GM23338 (cell line): Measurements from ENCODE around the gene MVB12B. TPM values are rescaled to one million over a fixed set of nuclear protein-coding genes. Genes with fewer than 3 reads are reported as not detected.

Experiments used
- ATAC-seq: fragments of 200-7000 bp; cut with Tn5 transposase; 3 replicates; pipeline ENCODE4 v1.9.1; 2020
- DNase-seq: peaks from one replicate; pipeline ENCODE4 v3.0.0-alpha.2; 2015; ENCODE audit warnings: low spot score
- H2AFZ ChIP-seq: fragments of 200-600 bp; sonication (generic); 2 replicates; pipeline ENCODE4 v1.8.0; 2016; ENCODE audit warnings: antibody characterized with exemption, mild to moderate bottlenecking, moderate library complexity
- H3F3A ChIP-seq: fragments of 200-600 bp; sonication (generic); replicated peaks from 2 replicates; pipeline ENCODE4 v1.8.0; 2017; ENCODE audit warnings: antibody characterized with exemption, mixed run types, low read depth
- H3K27ac ChIP-seq: fragments of 200-600 bp; sonication (generic); 2 replicates; pipeline ENCODE4 v1.6.1; 2016; ENCODE audit warnings: low read depth
- H3K27me3 ChIP-seq: fragments of 200-600 bp; sonication (generic); 2 replicates; pipeline ENCODE4 v1.8.0; 2016; ENCODE audit warnings: mild to moderate bottlenecking, mixed run types, moderate library complexity; ENCODE audit not compliant: insufficient read depth
- H3K36me3 ChIP-seq: fragments of 200-600 bp; sonication (generic); 2 replicates; pipeline ENCODE4 v1.8.0; 2016; ENCODE audit warnings: mild to moderate bottlenecking; ENCODE audit not compliant: insufficient read depth
- H3K4me1 ChIP-seq: fragments of 200-600 bp; sonication (generic); 2 replicates; pipeline ENCODE4 v1.8.0; 2016; ENCODE audit warnings: mild to moderate bottlenecking, moderate library complexity; ENCODE audit not compliant: insufficient read depth
- H3K4me2 ChIP-seq: fragments of 200-600 bp; sonication (generic); 2 replicates; pipeline ENCODE4 v1.7.1; 2017; ENCODE audit warnings: mixed run types
- H3K4me3 ChIP-seq: fragments of 200-600 bp; sonication (generic); 2 replicates; pipeline ENCODE4 v1.6.1; 2016; ENCODE audit warnings: mixed run types
- H3K79me2 ChIP-seq: fragments of 200-600 bp; sonication (generic); replicated peaks from 2 replicates; pipeline ENCODE4 v1.8.0; 2017; ENCODE audit warnings: mild to moderate bottlenecking; ENCODE audit not compliant: insufficient read depth
- H3K9me2 ChIP-seq: fragments of 200-600 bp; sonication (generic); 2 replicates; pipeline ENCODE4 v1.8.0; 2017; ENCODE audit not compliant: insufficient read depth
- H4K20me1 ChIP-seq: fragments of 200-600 bp; sonication (generic); replicated peaks from 2 replicates; pipeline ENCODE4 v1.8.0; 2017; ENCODE audit warnings: mild to moderate bottlenecking; ENCODE audit not compliant: insufficient read depth
- H3K27ac Mint-ChIP-seq: 2 replicates; pipeline ENCODE4 v1.8.0; 2020; ENCODE audit warnings: inconsistent platforms, mild to moderate bottlenecking, moderate library complexity, mixed read lengths
- H3K27me3 Mint-ChIP-seq: 3 replicates; pipeline ENCODE4 v1.8.0; 2022; ENCODE audit warnings: low read depth, mild to moderate bottlenecking, moderate library complexity, mixed read lengths, inconsistent platforms; ENCODE audit not compliant: insufficient read depth, poor library complexity
- H3K36me3 Mint-ChIP-seq: 3 replicates; pipeline ENCODE4 v1.8.0; 2021; ENCODE audit warnings: low read depth, mild to moderate bottlenecking, inconsistent platforms, moderate library complexity, mixed read lengths
- H3K4me1 Mint-ChIP-seq: 3 replicates; pipeline ENCODE4 v1.8.0; 2020; ENCODE audit warnings: mild to moderate bottlenecking, inconsistent platforms, mixed read lengths
- H3K4me3 Mint-ChIP-seq: 3 replicates; pipeline ENCODE4 v1.8.0; 2021; ENCODE audit warnings: moderate library complexity, mild to moderate bottlenecking, inconsistent platforms, mixed read lengths
- H3K9me3 Mint-ChIP-seq: 3 replicates; pipeline ENCODE4 v1.8.0; 2020; ENCODE audit warnings: moderate library complexity, mild to moderate bottlenecking, inconsistent platforms, mixed read lengths
- EZH2 ChIP-seq: fragments of 200-600 bp; sonication (generic); IDR thresholded peaks from one replicate; pipeline ENCODE4 v1.8.0; 2017; ENCODE audit warnings: antibody characterized with exemption, mild to moderate bottlenecking, low read depth; ENCODE audit not compliant: unreplicated experiment
- JUNB ChIP-seq: IDR thresholded peaks from one replicate; pipeline ENCODE4 v1.6.1; 2016; ENCODE audit warnings: antibody characterized with exemption; ENCODE audit not compliant: unreplicated experiment
- REST ChIP-seq: IDR thresholded peaks from one replicate; pipeline ENCODE4 v1.6.1; 2018; ENCODE audit warnings: antibody characterized with exemption; ENCODE audit not compliant: unreplicated experiment
- STAT1 ChIP-seq: IDR thresholded peaks from one replicate; pipeline ENCODE4 v1.6.1; 2016; ENCODE audit warnings: antibody characterized with exemption; ENCODE audit not compliant: unreplicated experiment
- ZNF114 ChIP-seq: fragments of 250-450 bp; sonication (Bioruptor Pico); IDR thresholded peaks from 2 replicates; pipeline ENCODE4 v1.5.0; 2020; ENCODE audit warnings: mild to moderate bottlenecking, moderate library complexity
- polyA plus RNA-seq: library from polyadenylated mRNA; unstranded; fragments of >200 nt; fragmentation: Nextera tagmentation; extraction: Ambion mirVana; gene quantifications from 2 replicates; pipeline ENCODE4 v1.2.1, GENCODE V29; 2016
- total RNA-seq: library from RNA; depleted of rRNA; stranded (reverse); fragments of >200 nt; shearing (Covaris generic); gene quantifications from 2 replicates; pipeline ENCODE4 v1.2.3, GENCODE V29; 2014
- TF ChIP-seq, protein P1 (sequence below), 2 experiments: fragments of 200-600 bp in 1 of 2; sonication (generic) in 1 of 2; conservative IDR thresholded peaks; 2 replicates each; pipeline versions ENCODE4 v1.5.1 to v1.6.1; 2016 to 2017; ENCODE audit warnings: antibody characterized with exemption in 2 of 2, low read depth in 2 of 2, mild to moderate bottlenecking in 2 of 2, moderate library complexity in 1 of 2
- TF ChIP-seq, protein P2 (sequence below): fragments of 250-450 bp; sonication (Bioruptor Pico); IDR thresholded peaks from 2 replicates; pipeline ENCODE4 v1.5.0; 2020; ENCODE audit warnings: mild to moderate bottlenecking, moderate library complexity

The MVB12B gene
- total and polyA plus RNA-seq, 2 experiments from 2014 or later: 1.9 to 6.6 TPM

- Histone ChIP-seq H2AFZ (peak overlapping the region; percentile 88), H3K9me2 (peaks cover 5% of the 10 kb centered on the region; the same call in 1 of the 2 replicates), H3K27me3 (no peaks in the 10 kb centered on the region), H3F3A (no peaks in the 10 kb centered on the region), H3K4me3 (no peak overlapping the region), H3K36me3 (no peaks in the 10 kb centered on the region), H3K4me2 (peak overlapping the region; percentile 39), H3K27ac (peak overlapping the region; percentile 70), H3K79me2 (no peaks in the 10 kb centered on the region), H3K4me1 (peaks cover 20% of the 10 kb centered on the region), H4K20me1 (no peaks in the 10 kb centered on the region)
- ATAC-seq: peak; percentile 95
- peaks cover 4% of the 10 kb centered on the region for H3K27me3 Mint-ChIP-seq
- H3K36me3 Mint-ChIP-seq: peaks cover 13% of the 10 kb centered on the region; the same call in 2 of the 3 replicates
- peaks cover 28% of the 10 kb centered on the region for H3K4me1 Mint-ChIP-seq
- no peak overlapping the region for H3K27ac Mint-ChIP-seq
- TF ChIP-seq REST (no peak), JUNB (no peak), STAT1 (no peak)
- H3K9me3 Mint-ChIP-seq: peaks cover 12% of the 10 kb centered on the region
- DNase-seq: peak; percentile 66
- H3K4me3 Mint-ChIP-seq: no peak overlapping the region
These were observed 21.5 kb downstream of the MVB12B start for GRCh38 chr9:126347911-126348760.

DNA sequence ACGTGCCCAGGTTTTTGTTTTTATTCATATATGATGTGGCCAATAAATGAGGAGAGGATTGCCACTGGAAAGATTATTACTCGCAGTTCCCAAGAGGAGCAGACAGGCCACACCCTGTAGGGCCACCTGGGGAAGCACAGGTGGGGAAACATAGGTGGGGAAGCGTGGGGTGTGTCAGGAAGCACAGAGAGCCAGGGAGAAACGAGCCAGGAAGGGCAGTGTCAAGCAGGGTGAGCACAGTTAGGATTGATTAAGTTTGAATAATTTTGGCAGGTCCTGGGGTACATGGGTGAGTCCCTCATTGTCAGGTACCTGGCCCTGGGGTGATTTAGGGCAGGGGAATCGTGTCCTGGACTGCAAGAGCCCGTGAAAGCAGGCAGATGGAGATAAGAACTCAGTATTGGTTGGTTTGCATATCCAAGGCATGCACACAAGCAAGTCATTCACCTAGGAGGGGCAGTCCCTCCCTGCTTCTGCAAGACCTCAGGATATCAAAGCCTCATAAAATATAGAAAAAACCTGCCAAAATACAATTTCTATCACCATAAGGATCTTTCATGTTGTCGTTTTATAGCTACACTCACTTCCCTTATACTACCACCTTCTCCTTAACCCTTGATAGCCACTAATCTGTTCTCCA is 22.4 kb downstream of the MVB12B start:
- Mint-ChIP-seq H3K9me3 (peaks cover 12% of the 10 kb centered on the region), H3K27ac (no peak overlapping the region)

More for the DNA sequence above, 22.4 kb downstream of the MVB12B start:
- Histone ChIP-seq H3K4me1 (peaks cover 20% of the 10 kb centered on the region), H3K27ac (no peak overlapping the region), H2AFZ (no peak overlapping the region), H4K20me1 (no peaks in the 10 kb centered on the region), H3F3A (no peaks in the 10 kb centered on the region), H3K36me3 (no peaks in the 10 kb centered on the region), H3K4me2 (peak overlapping the region; percentile 39; the same call in 1 of the 2 replicates), H3K9me2 (peaks cover 5% of the 10 kb centered on the region; the same call in 1 of the 2 replicates), H3K27me3 (no peaks in the 10 kb centered on the region), H3K4me3 (no peak overlapping the region), H3K79me2 (no peaks in the 10 kb centered on the region)
- Mint-ChIP-seq H3K4me1 (peaks cover 28% of the 10 kb centered on the region), H3K4me3 (no peak overlapping the region), H3K36me3 (peaks cover 13% of the 10 kb centered on the region; the same call in 2 of the 3 replicates), H3K27me3 (peaks cover 4% of the 10 kb centered on the region)
- DNase-seq (no peak), ATAC-seq (peak; percentile 50)
- TF ChIP-seq, protein P1, sequence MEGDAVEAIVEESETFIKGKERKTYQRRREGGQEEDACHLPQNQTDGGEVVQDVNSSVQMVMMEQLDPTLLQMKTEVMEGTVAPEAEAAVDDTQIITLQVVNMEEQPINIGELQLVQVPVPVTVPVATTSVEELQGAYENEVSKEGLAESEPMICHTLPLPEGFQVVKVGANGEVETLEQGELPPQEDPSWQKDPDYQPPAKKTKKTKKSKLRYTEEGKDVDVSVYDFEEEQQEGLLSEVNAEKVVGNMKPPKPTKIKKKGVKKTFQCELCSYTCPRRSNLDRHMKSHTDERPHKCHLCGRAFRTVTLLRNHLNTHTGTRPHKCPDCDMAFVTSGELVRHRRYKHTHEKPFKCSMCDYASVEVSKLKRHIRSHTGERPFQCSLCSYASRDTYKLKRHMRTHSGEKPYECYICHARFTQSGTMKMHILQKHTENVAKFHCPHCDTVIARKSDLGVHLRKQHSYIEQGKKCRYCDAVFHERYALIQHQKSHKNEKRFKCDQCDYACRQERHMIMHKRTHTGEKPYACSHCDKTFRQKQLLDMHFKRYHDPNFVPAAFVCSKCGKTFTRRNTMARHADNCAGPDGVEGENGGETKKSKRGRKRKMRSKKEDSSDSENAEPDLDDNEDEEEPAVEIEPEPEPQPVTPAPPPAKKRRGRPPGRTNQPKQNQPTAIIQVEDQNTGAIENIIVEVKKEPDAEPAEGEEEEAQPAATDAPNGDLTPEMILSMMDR (conservative IDR thresholded peaks at IDR 0.05; ENCODE audit: low read depth in 2 of 2): no peak
- TF ChIP-seq, protein P2, sequence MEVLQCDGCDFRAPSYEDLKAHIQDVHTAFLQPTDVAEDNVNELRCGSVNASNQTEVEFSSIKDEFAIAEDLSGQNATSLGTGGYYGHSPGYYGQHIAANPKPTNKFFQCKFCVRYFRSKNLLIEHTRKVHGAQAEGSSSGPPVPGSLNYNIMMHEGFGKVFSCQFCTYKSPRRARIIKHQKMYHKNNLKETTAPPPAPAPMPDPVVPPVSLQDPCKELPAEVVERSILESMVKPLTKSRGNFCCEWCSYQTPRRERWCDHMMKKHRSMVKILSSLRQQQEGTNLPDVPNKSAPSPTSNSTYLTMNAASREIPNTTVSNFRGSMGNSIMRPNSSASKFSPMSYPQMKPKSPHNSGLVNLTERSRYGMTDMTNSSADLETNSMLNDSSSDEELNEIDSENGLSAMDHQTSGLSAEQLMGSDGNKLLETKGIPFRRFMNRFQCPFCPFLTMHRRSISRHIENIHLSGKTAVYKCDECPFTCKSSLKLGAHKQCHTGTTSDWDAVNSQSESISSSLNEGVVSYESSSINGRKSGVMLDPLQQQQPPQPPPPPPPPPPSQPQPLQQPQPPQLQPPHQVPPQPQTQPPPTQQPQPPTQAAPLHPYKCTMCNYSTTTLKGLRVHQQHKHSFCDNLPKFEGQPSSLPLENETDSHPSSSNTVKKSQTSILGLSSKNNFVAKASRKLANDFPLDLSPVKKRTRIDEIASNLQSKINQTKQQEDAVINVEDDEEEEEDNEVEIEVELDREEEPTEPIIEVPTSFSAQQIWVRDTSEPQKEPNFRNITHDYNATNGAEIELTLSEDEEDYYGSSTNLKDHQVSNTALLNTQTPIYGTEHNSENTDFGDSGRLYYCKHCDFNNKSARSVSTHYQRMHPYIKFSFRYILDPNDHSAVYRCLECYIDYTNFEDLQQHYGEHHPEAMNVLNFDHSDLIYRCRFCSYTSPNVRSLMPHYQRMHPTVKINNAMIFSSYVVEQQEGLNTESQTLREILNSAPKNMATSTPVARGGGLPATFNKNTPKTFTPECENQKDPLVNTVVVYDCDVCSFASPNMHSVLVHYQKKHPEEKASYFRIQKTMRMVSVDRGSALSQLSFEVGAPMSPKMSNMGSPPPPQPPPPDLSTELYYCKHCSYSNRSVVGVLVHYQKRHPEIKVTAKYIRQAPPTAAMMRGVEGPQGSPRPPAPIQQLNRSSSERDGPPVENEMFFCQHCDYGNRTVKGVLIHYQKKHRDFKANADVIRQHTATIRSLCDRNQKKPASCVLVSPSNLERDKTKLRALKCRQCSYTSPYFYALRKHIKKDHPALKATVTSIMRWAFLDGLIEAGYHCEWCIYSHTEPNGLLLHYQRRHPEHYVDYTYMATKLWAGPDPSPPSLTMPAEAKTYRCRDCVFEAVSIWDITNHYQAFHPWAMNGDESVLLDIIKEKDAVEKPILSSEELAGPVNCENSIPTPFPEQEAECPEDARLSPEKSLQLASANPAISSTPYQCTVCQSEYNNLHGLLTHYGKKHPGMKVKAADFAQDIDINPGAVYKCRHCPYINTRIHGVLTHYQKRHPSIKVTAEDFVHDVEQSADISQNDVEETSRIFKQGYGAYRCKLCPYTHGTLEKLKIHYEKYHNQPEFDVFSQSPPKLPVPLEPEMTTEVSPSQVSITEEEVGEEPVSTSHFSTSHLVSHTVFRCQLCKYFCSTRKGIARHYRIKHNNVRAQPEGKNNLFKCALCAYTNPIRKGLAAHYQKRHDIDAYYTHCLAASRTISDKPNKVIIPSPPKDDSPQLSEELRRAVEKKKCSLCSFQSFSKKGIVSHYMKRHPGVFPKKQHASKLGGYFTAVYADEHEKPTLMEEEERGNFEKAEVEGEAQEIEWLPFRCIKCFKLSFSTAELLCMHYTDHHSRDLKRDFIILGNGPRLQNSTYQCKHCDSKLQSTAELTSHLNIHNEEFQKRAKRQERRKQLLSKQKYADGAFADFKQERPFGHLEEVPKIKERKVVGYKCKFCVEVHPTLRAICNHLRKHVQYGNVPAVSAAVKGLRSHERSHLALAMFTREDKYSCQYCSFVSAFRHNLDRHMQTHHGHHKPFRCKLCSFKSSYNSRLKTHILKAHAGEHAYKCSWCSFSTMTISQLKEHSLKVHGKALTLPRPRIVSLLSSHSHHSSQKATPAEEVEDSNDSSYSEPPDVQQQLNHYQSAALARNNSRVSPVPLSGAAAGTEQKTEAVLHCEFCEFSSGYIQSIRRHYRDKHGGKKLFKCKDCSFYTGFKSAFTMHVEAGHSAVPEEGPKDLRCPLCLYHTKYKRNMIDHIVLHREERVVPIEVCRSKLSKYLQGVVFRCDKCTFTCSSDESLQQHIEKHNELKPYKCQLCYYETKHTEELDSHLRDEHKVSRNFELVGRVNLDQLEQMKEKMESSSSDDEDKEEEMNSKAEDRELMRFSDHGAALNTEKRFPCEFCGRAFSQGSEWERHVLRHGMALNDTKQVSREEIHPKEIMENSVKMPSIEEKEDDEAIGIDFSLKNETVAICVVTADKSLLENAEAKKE (CRISPR knock-in tag): no peak
- TF ChIP-seq EZH2 (no peak), ZNF114 (CRISPR knock-in tag) (no peak), JUNB (no peak)
